Endodermal cell (in vitro differentiated cells): Measurements from ENCODE around the gene MOBP. TPM values are rescaled to one million over a fixed set of nuclear protein-coding genes. Genes with fewer than 3 reads are reported as not detected.

Experiments
- DNase-seq: peaks from one replicate; pipeline ENCODE4 v3.0.0-alpha.2; 2017
- H3K27ac ChIP-seq: 2 replicates; pipeline ENCODE4 v1.5.1; 2013; ENCODE audit warnings: mild to moderate bottlenecking, low read depth, low read length, moderate library complexity
- H3K27me3 ChIP-seq: 2 replicates; pipeline ENCODE4 v1.6.1; 2013; ENCODE audit warnings: mild to moderate bottlenecking, low read length, moderate library complexity; ENCODE audit not compliant: insufficient read depth, control insufficient read depth, poor library complexity, severe bottlenecking
- H3K36me3 ChIP-seq: 2 replicates; pipeline ENCODE4 v1.7.0; 2013; ENCODE audit warnings: mild to moderate bottlenecking, low read length, moderate library complexity; ENCODE audit not compliant: control insufficient read depth, insufficient read depth
- H3K4me1 ChIP-seq: one replicate; pipeline ENCODE4 v1.7.0; 2013; ENCODE audit warnings: low read length; ENCODE audit not compliant: control insufficient read depth, insufficient read depth
- H3K4me3 ChIP-seq: 2 replicates; pipeline ENCODE4 v1.5.1; 2013; ENCODE audit warnings: mild to moderate bottlenecking, low read length, moderate library complexity
- H3K9ac ChIP-seq: 2 replicates; pipeline ENCODE4 v1.6.1; 2013; ENCODE audit warnings: mild to moderate bottlenecking, low read length, moderate library complexity; ENCODE audit not compliant: poor library complexity, severe bottlenecking; ENCODE audit errors: extremely low read depth
- H3K9me3 ChIP-seq: 2 replicates; pipeline ENCODE4 v1.6.1; 2013; ENCODE audit warnings: mild to moderate bottlenecking, low read length, moderate library complexity; ENCODE audit not compliant: control insufficient read depth
- H3K27ac Mint-ChIP-seq: 2 replicates; pipeline ENCODE4 v1.8.0; 2020; ENCODE audit warnings: mixed read lengths
- H3K27me3 Mint-ChIP-seq: 2 replicates; pipeline ENCODE4 v1.8.0; 2021; ENCODE audit warnings: mild to moderate bottlenecking, mixed read lengths; ENCODE audit not compliant: insufficient read depth
- H3K36me3 Mint-ChIP-seq: 2 replicates; pipeline ENCODE4 v1.8.0; 2020; ENCODE audit warnings: low read depth, mixed read lengths
- H3K4me1 Mint-ChIP-seq: 2 replicates; pipeline ENCODE4 v1.8.0; 2020; ENCODE audit warnings: mixed read lengths
- H3K4me3 Mint-ChIP-seq: 2 replicates; pipeline ENCODE4 v1.8.0; 2020; ENCODE audit warnings: mild to moderate bottlenecking, moderate library complexity, mixed read lengths
- H3K9me3 Mint-ChIP-seq: 2 replicates; pipeline ENCODE4 v1.8.0; 2020; ENCODE audit warnings: mild to moderate bottlenecking, mixed read lengths
- WGBS, 2 experiments: methylation state at CpG; one replicate each; pipeline versions ENCODE4 v1.1.5 to v1.1.7; 2013; ENCODE audit warnings: missing lambda C conversion rate in 2 of 2, mixed read lengths in 1 of 2; ENCODE audit not compliant: insufficient coverage in 1 of 2, insufficient read length in 1 of 2; 5-methylcytosine and 5-hydroxymethylcytosine counted together
- total RNA-seq, 2 donors: library from RNA; stranded (reverse); fragmentation: NEBNext Ultra II Directional in 1 of 2; extraction: Animal tissue kit (Norgen Biotek cat#: 25700) in 1 of 2; gene quantifications; 2 replicates in 1 of 2; 3 replicates in 1 of 2; pipeline ENCODE4 v1.2.1, GENCODE V29; 2021
- TF ChIP-seq, protein P1 (sequence below): fragments of 200-600 bp; sonication (generic); conservative IDR thresholded peaks from 2 replicates; pipeline ENCODE4 v1.5.0; 2021; ENCODE audit warnings: antibody characterized with exemption, mild to moderate bottlenecking

The MOBP gene
- total RNA-seq, 2 donors from 2014 or later: 2.1 to 7.0 TPM

DNA sequence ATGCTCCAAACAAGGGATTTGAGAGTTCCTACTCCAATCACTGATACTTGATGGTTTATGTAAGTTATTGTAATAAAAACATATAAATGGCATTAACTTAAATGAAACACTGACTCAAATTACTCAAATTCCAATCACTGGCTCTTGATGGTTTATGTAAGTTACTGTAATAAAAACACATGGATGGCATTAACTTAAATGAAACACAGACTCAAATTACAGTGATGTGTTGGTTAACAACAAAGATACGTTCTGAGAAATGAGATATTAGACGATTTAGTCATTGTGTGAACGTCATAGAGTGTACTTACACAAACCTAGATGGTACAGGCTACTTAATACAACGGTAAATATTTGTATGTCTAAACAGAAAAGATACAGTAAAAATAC, 6.6 kb downstream of the MOBP start:
- Mint-ChIP-seq H3K36me3 (no peaks in the 10 kb centered on the region), H3K4me3 (no peak overlapping the region), H3K27me3 (no peaks in the 10 kb centered on the region), H3K4me1 (no peaks in the 10 kb centered on the region), H3K27ac (no peak overlapping the region), H3K9me3 (peaks cover 8% of the 10 kb centered on the region)
- Histone ChIP-seq H3K36me3 (no peaks in the 10 kb centered on the region), H3K4me1 (no peaks in the 10 kb centered on the region), H3K27ac (no peak overlapping the region), H3K27me3 (no peaks in the 10 kb centered on the region), H3K9ac (no peak overlapping the region), H3K4me3 (no peak overlapping the region), H3K9me3 (peaks cover 14% of the 10 kb centered on the region)
- TF ChIP-seq, protein P1, sequence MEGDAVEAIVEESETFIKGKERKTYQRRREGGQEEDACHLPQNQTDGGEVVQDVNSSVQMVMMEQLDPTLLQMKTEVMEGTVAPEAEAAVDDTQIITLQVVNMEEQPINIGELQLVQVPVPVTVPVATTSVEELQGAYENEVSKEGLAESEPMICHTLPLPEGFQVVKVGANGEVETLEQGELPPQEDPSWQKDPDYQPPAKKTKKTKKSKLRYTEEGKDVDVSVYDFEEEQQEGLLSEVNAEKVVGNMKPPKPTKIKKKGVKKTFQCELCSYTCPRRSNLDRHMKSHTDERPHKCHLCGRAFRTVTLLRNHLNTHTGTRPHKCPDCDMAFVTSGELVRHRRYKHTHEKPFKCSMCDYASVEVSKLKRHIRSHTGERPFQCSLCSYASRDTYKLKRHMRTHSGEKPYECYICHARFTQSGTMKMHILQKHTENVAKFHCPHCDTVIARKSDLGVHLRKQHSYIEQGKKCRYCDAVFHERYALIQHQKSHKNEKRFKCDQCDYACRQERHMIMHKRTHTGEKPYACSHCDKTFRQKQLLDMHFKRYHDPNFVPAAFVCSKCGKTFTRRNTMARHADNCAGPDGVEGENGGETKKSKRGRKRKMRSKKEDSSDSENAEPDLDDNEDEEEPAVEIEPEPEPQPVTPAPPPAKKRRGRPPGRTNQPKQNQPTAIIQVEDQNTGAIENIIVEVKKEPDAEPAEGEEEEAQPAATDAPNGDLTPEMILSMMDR: no peak
- DNase-seq: no peak
- WGBS, 2 experiments: 89 to 100% methylated on average over 2 to 4 of the region's 4 CpGs

DNA sequence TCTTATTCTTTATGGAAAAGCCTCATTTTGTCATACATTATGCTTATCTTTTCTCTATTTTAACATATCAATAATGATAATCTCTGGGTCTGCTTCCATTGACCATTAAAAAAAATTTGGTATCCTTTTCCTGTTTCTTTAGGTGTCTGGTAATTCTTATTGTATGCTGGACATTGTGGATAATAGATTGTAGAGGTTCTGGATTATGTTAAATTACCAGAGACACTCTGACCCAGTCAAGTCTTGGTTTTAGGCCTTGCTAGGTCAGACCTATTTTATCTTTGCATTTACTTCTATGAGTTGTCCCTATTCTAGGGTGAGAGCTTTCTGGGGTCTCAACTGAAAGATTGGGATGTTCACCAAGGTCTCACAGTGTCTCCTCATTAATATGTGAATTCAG, 9.3 kb downstream of the MOBP start:
- Mint-ChIP-seq H3K9me3 (peaks cover 8% of the 10 kb centered on the region), H3K27ac (no peak overlapping the region), H3K4me3 (no peak overlapping the region), H3K27me3 (no peaks in the 10 kb centered on the region), H3K4me1 (no peaks in the 10 kb centered on the region), H3K36me3 (no peaks in the 10 kb centered on the region)
- H3K36me3 ChIP-seq: no peaks in the 10 kb centered on the region
- no peaks in the 10 kb centered on the region for H3K4me1 ChIP-seq
- H3K4me3 ChIP-seq: no peak overlapping the region
- peaks cover 14% of the 10 kb centered on the region for H3K9me3 ChIP-seq
- H3K27ac ChIP-seq: no peak overlapping the region
- TF ChIP-seq, protein P1: no peak
- H3K27me3 ChIP-seq: no peaks in the 10 kb centered on the region
- H3K9ac ChIP-seq: no peak overlapping the region
- DNase-seq: no peak

DNA sequence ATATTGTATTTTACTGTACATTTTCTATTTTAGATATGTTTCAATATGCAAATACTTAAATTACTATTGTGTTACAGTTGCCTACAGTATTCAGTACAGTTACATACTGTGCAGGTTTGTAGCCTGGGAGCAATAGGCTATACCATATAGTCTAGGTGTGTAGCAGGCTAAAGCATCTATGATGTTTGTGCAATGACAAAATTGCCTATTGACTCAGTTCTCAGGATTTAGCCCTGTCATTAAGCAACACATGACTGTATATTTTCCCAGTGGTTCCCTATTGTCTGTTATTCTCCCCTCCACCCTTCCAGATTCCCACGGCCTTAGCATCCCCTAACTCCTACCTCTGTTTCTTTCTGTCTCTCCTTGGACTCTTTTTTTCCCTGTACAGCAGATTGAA, 10.7 kb downstream of the MOBP start:
- Histone ChIP-seq H3K36me3 (no peaks in the 10 kb centered on the region), H3K9me3 (peaks cover 10% of the 10 kb centered on the region), H3K27ac (no peak overlapping the region), H3K4me3 (no peak overlapping the region), H3K4me1 (no peaks in the 10 kb centered on the region), H3K27me3 (no peaks in the 10 kb centered on the region), H3K9ac (no peak overlapping the region)
- no peak overlapping the region for H3K27ac Mint-ChIP-seq
- H3K36me3 Mint-ChIP-seq: no peaks in the 10 kb centered on the region
- no peaks in the 10 kb centered on the region for H3K4me1 Mint-ChIP-seq
- peaks cover 6% of the 10 kb centered on the region for H3K9me3 Mint-ChIP-seq
- TF ChIP-seq, protein P1: no peak
- WGBS, 2 experiments: 86 to 91% methylated on average over 1 of the region's 1 CpG
- H3K4me3 Mint-ChIP-seq: no peak overlapping the region
- no peaks in the 10 kb centered on the region for H3K27me3 Mint-ChIP-seq
- DNase-seq: no peak
